Measurements from ENCODE around the gene CDC42EP2.

GRCh38 chr11:65330544-65330943 lies 15.9 kb downstream of the CDC42EP2 start:
- TF ChIP-seq CTCF (IDR thresholded peaks at IDR 0.05): no peak
- TF ChIP-seq POLR2A (IDR thresholded peaks at IDR 0.05): no peak
